ENCODE results near the gene APOL1. TPM values are rescaled to one million over a fixed set of nuclear protein-coding genes. Genes with fewer than 3 reads are reported as not detected.

APOL1 gene
- total and polyA plus RNA-seq, 2 of the 13 experiments (the other 11 are each of a cell fraction or from before 2014, with no cell fraction given) = 20.3 to 75.0 TPM

- no peaks in the 10 kb centered on the region for H3K9me3 ChIP-seq (ENCODE audit: low read length)
- no peak overlapping the region for H3K9ac ChIP-seq (ENCODE audit: insufficient read depth, low read depth, low read length)
- FAIRE-seq (no peak), DNase-seq (ENCODE audit: low spot score) (no peak), ATAC-seq (no peak)
- ChIA-PET CTCF (ENCODE audit: low intra/inter-chr PET ratio, low total read pairs) (no interaction called here), POLR2A (no interaction called here)
- no peaks in the 10 kb centered on the region for H3K79me2 ChIP-seq (ENCODE audit: insufficient read depth, low read length)
- no peak overlapping the region for H3K4me3 ChIP-seq (replicated peaks in 1 of 3; ENCODE audit: insufficient read depth in 1 of 3, low read depth in 2 of 3, low read length in 3 of 3)
- H4K20me1 ChIP-seq (ENCODE audit: insufficient read depth, low read length) = no peaks in the 10 kb centered on the region
- H3K36me3 ChIP-seq (replicated peaks in 1 of 2; ENCODE audit: control insufficient read depth in 1 of 2, insufficient read depth in 2 of 2, low read length in 2 of 2) = no peaks in the 10 kb centered on the region
- intact Hi-C loops (cut with micrococcal nuclease; ENCODE audit: unreplicated experiment) (no loop called here), in situ Hi-C loops (cut with HindIII; ENCODE audit: extremely low pct_ligation_motif_present, low pct_unique_long_range_greater_than_20kb) (no loop called here)
- no peak overlapping the region for H3K27ac ChIP-seq (ENCODE audit: extremely low read length, insufficient read depth, low read length)
- WGBS (ENCODE audit: low lambda C conversion rate) = 99% methylated on average over 5 of the region's 5 CpGs
- peaks cover 48% of the 10 kb centered on the region for H3K4me1 ChIP-seq (ENCODE audit: insufficient read depth, low read length)
- no TSS peak for BruUV-seq (replicated peaks)
- H3K27me3 ChIP-seq (ENCODE audit: control insufficient read depth in 1 of 2, insufficient read depth in 2 of 2, low read length in 2 of 2) = no peaks in the 10 kb centered on the region
- H3K4me2 ChIP-seq (ENCODE audit: low read depth, low read length) = no peak overlapping the region
- H2AFZ ChIP-seq (ENCODE audit: low read length) = no peak overlapping the region
- TF ChIP-seq KLF16 (CRISPR knock-in tag; IDR thresholded peaks at IDR 0.05) = no peak
- TF ChIP-seq NFATC3 (CRISPR knock-in tag; IDR thresholded peaks at IDR 0.05) = no peak
- no peak for TF ChIP-seq ZNF724P (CRISPR knock-in tag; IDR thresholded peaks at IDR 0.05; ENCODE audit: borderline replicate concordance)
- TF ChIP-seq BRF2 (CRISPR knock-in tag; IDR thresholded peaks at IDR 0.05) = no peak
- TF ChIP-seq ZSCAN25 (CRISPR knock-in tag; IDR thresholded peaks at IDR 0.05) = no peak
- no peak for TF ChIP-seq CHD4 (IDR thresholded peaks at IDR 0.05; ENCODE audit: borderline replicate concordance, low read length)
- TF ChIP-seq AKNA (CRISPR knock-in tag; IDR thresholded peaks at IDR 0.05; ENCODE audit: borderline replicate concordance) = no peak
- TF ChIP-seq MXD4 (CRISPR knock-in tag; IDR thresholded peaks at IDR 0.05) = no peak
- TF ChIP-seq MYNN (CRISPR knock-in tag; IDR thresholded peaks at IDR 0.05; ENCODE audit: low read depth) = no peak
- TF ChIP-seq ZNF280D (CRISPR knock-in tag; IDR thresholded peaks at IDR 0.05) = no peak
- no peak for TF ChIP-seq PRMT3 (CRISPR knock-in tag; IDR thresholded peaks at IDR 0.05; ENCODE audit: borderline replicate concordance, low read depth)
- TF ChIP-seq ZNF652 (CRISPR knock-in tag; IDR thresholded peaks at IDR 0.05; ENCODE audit: borderline replicate concordance, low read depth) = no peak
These were observed 8.2 kb upstream of the APOL1 start for GRCh38 chr22:36244522-36245391.
